ENCODE data around the gene PLPPR3. TPM values are rescaled to one million over a fixed set of nuclear protein-coding genes. Genes with fewer than 3 reads are reported as not detected.

The PLPPR3 gene
- polyA plus RNA-seq, 1 donor from 2014 or later, result 239 TPM

- H3K79me2 ChIP-seq (replicated peaks; ENCODE audit: insufficient read depth, low read length), result peaks cover 14% of the 10 kb centered on the region
- H3K4me2 ChIP-seq (ENCODE audit: low read length), result no peak overlapping the region
- H3K27ac ChIP-seq (ENCODE audit: low read length), result no peak overlapping the region
- H3F3A ChIP-seq (ENCODE audit: insufficient read depth, low read length, poor library complexity, severe bottlenecking), result no peaks in the 10 kb centered on the region
- no peak overlapping the region for H3K4me3 ChIP-seq (ENCODE audit: low read length)
- no peaks in the 10 kb centered on the region for H3K36me3 ChIP-seq (ENCODE audit: insufficient read depth, low read length)
- H4K20me1 ChIP-seq (ENCODE audit: insufficient read depth), result peaks cover 24% of the 10 kb centered on the region
- TF ChIP-seq EZH2 (IDR thresholded peaks at IDR 0.05; ENCODE audit: borderline replicate concordance, insufficient read depth, low read length, poor library complexity, severe bottlenecking), result no peak
- no peak for TF ChIP-seq REST (IDR thresholded peaks at IDR 0.05; ENCODE audit: borderline replicate concordance)
- TF ChIP-seq POLR2AphosphoS5 (IDR thresholded peaks at IDR 0.05), result no peak
- TF ChIP-seq TAF1 (IDR thresholded peaks at IDR 0.05; ENCODE audit: low read depth), result no peak
- no peak for TF ChIP-seq RAD21 (conservative IDR thresholded peaks at IDR 0.05)
- H3K9ac ChIP-seq (ENCODE audit: low read length), result no peak overlapping the region
- no peaks in the 10 kb centered on the region for H3K9me3 ChIP-seq (ENCODE audit: low read length)
- H3K9me2 ChIP-seq (ENCODE audit: insufficient read depth, low read length), result no peaks in the 10 kb centered on the region
- H2AFZ ChIP-seq (ENCODE audit: low read depth, low read length), result no peak overlapping the region
- H3K27me3 ChIP-seq (ENCODE audit: insufficient read depth, low read depth, low read length), result no peaks in the 10 kb centered on the region
Measured at GRCh38 chr19:807627-808422, 13.9 kb downstream of the PLPPR3 start.

GRCh38 chr19:806815-807421 is 14.8 kb downstream of the PLPPR3 start:
- no peak overlapping the region for H3K27ac ChIP-seq (ENCODE audit: low read length)
- no peaks in the 10 kb centered on the region for H3F3A ChIP-seq (ENCODE audit: insufficient read depth, low read length, poor library complexity, severe bottlenecking)
- H2AFZ ChIP-seq (ENCODE audit: low read depth, low read length), result no peak overlapping the region
- H3K79me2 ChIP-seq (replicated peaks; ENCODE audit: insufficient read depth, low read length), result peaks cover 24% of the 10 kb centered on the region
- no peak overlapping the region for H3K4me3 ChIP-seq (ENCODE audit: low read length)
- no peak overlapping the region for H3K4me2 ChIP-seq (ENCODE audit: low read length)
- H3K27me3 ChIP-seq (ENCODE audit: insufficient read depth, low read depth, low read length), result no peaks in the 10 kb centered on the region
- no peaks in the 10 kb centered on the region for H3K36me3 ChIP-seq (ENCODE audit: insufficient read depth, low read length)
- no peaks in the 10 kb centered on the region for H3K9me3 ChIP-seq (ENCODE audit: low read length)
- H3K9ac ChIP-seq (ENCODE audit: low read length), result no peak overlapping the region
- peaks cover 31% of the 10 kb centered on the region for H4K20me1 ChIP-seq (ENCODE audit: insufficient read depth)
- TF ChIP-seq REST (IDR thresholded peaks at IDR 0.05; ENCODE audit: borderline replicate concordance) (no peak), SMC3 (conservative IDR thresholded peaks at IDR 0.05; ENCODE audit: poor library complexity) (no peak), MXI1 (conservative IDR thresholded peaks at IDR 0.05; ENCODE audit: poor library complexity, severe bottlenecking) (no peak), EP300 (conservative IDR thresholded peaks at IDR 0.05; ENCODE audit: poor library complexity, severe bottlenecking) (no peak), CTCF (IDR thresholded peaks at IDR 0.05; ENCODE audit: poor library complexity, severe bottlenecking) (no peak), RAD21 (conservative IDR thresholded peaks at IDR 0.05) (no peak), EZH2 (IDR thresholded peaks at IDR 0.05; ENCODE audit: borderline replicate concordance, insufficient read depth, low read length, poor library complexity, severe bottlenecking) (no peak), POLR2AphosphoS5 (IDR thresholded peaks at IDR 0.05) (no peak), TAF1 (IDR thresholded peaks at IDR 0.05; ENCODE audit: low read depth) (no peak)
- no peaks in the 10 kb centered on the region for H3K9me2 ChIP-seq (ENCODE audit: insufficient read depth, low read length)
